Type B pancreatic cell (in vitro differentiated cells): ENCODE results near the gene DDX31. TPM values are rescaled to one million over a fixed set of nuclear protein-coding genes. Genes with fewer than 3 reads are reported as not detected.

Experiments used
- DNase-seq: peaks from one replicate; pipeline ENCODE4 v3.0.0; 2021; ENCODE audit warnings: mixed read lengths; ENCODE audit not compliant: unreplicated experiment; ENCODE audit errors: extremely low spot score
- H3K27ac Mint-ChIP-seq: 2 replicates; pipeline ENCODE4 v1.8.0; 2021; ENCODE audit warnings: mild to moderate bottlenecking, mixed read lengths
- H3K27me3 Mint-ChIP-seq: 2 replicates; pipeline ENCODE4 v1.8.0; 2021; ENCODE audit warnings: mixed read lengths
- H3K36me3 Mint-ChIP-seq: 2 replicates; pipeline ENCODE4 v1.8.0; 2021; ENCODE audit warnings: mixed read lengths
- H3K4me1 Mint-ChIP-seq: one replicate; pipeline ENCODE4 v1.8.0; 2021; ENCODE audit warnings: mixed read lengths; ENCODE audit not compliant: unreplicated experiment
- H3K4me3 Mint-ChIP-seq: 2 replicates; pipeline ENCODE4 v1.8.0; 2021; ENCODE audit warnings: mild to moderate bottlenecking, mixed read lengths
- H3K9me3 Mint-ChIP-seq: 2 replicates; pipeline ENCODE4 v1.8.0; 2021; ENCODE audit warnings: mixed read lengths
- total RNA-seq: library from RNA; stranded (reverse); gene quantifications from 2 replicates; pipeline ENCODE4 v1.2.1, GENCODE V29; 2021; ENCODE audit warnings: low replicate concordance
- TF ChIP-seq, protein P1 (sequence below): fragments of 200-600 bp; sonication (generic); conservative IDR thresholded peaks from 2 replicates; pipeline ENCODE4 v1.5.0; 2021; ENCODE audit warnings: antibody characterized with exemption, mild to moderate bottlenecking

Gene DDX31
- total RNA-seq, 1 donor from 2014 or later, result 19.6 TPM

DNA sequence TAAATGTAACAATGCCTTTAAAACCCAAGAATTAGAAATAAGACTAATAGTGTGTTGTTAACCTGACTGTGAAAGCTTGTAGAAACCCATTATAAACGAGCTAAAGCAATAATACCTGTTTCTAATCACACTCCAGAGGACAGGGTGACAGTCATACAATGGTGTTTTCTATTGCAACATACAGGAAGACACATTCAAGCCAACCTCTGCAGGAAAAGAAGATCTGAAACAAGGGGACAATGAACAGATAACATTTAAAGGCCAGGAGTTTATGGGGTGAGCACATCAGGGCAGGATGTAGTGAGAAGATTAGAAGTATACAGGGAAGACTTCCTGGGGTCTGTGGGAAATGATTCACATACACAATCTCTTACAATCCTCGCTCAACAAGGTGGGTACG is 73.6 kb downstream of the DDX31 start:
- peaks cover 21% of the 10 kb centered on the region for H3K36me3 Mint-ChIP-seq
- no peaks in the 10 kb centered on the region for H3K9me3 Mint-ChIP-seq
- H3K4me1 Mint-ChIP-seq, result peaks cover 9% of the 10 kb centered on the region
- TF ChIP-seq, protein P1, sequence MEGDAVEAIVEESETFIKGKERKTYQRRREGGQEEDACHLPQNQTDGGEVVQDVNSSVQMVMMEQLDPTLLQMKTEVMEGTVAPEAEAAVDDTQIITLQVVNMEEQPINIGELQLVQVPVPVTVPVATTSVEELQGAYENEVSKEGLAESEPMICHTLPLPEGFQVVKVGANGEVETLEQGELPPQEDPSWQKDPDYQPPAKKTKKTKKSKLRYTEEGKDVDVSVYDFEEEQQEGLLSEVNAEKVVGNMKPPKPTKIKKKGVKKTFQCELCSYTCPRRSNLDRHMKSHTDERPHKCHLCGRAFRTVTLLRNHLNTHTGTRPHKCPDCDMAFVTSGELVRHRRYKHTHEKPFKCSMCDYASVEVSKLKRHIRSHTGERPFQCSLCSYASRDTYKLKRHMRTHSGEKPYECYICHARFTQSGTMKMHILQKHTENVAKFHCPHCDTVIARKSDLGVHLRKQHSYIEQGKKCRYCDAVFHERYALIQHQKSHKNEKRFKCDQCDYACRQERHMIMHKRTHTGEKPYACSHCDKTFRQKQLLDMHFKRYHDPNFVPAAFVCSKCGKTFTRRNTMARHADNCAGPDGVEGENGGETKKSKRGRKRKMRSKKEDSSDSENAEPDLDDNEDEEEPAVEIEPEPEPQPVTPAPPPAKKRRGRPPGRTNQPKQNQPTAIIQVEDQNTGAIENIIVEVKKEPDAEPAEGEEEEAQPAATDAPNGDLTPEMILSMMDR, result no peak
- no peak overlapping the region for H3K4me3 Mint-ChIP-seq
- no peak for DNase-seq
- no peak overlapping the region for H3K27ac Mint-ChIP-seq
- H3K27me3 Mint-ChIP-seq, result peaks cover 26% of the 10 kb centered on the region

DNA sequence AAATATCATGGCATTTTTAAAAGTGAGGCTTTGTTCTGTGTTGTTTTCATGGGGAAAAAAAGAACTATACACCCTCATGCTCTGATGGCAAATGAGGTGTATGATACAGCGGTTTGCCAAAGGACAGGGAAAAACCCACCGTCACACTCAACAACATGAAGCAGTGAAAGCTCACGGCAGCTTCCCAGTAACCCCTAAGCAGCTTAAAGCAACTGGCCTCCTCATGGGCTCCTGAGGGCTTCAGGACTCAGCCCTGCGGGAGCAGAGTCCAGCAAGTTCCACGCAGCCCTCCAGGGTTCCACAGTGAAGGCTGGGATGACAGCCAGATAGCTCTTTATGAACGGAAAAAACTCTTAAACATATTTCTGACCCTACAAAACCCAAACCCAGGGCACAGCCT is 74.5 kb downstream of the DDX31 start:
- Mint-ChIP-seq H3K36me3 (peaks cover 16% of the 10 kb centered on the region), H3K4me1 (peaks cover 9% of the 10 kb centered on the region), H3K4me3 (no peak overlapping the region), H3K27ac (no peak overlapping the region), H3K9me3 (no peaks in the 10 kb centered on the region), H3K27me3 (peaks cover 32% of the 10 kb centered on the region)
- DNase-seq, result no peak
- TF ChIP-seq, protein P1, result no peak

- Mint-ChIP-seq H3K9me3 (no peaks in the 10 kb centered on the region), H3K27me3 (peaks cover 39% of the 10 kb centered on the region), H3K4me3 (no peak overlapping the region), H3K4me1 (peaks cover 9% of the 10 kb centered on the region), H3K36me3 (peaks cover 16% of the 10 kb centered on the region), H3K27ac (no peak overlapping the region)
- DNase-seq, result no peak
- TF ChIP-seq, protein P1, result no peak
Observed at GRCh38 chr9:132594412-132594811, 75.4 kb downstream of the DDX31 start.

- H3K27me3 Mint-ChIP-seq, result peaks cover 57% of the 10 kb centered on the region
- DNase-seq, result no peak
- peaks cover 9% of the 10 kb centered on the region for H3K4me1 Mint-ChIP-seq
- no peak overlapping the region for H3K27ac Mint-ChIP-seq
- TF ChIP-seq, protein P1, result no peak
- H3K4me3 Mint-ChIP-seq, result no peak overlapping the region
- H3K9me3 Mint-ChIP-seq, result no peaks in the 10 kb centered on the region
- H3K36me3 Mint-ChIP-seq, result peaks cover 12% of the 10 kb centered on the region
Observed at GRCh38 chr9:132592451-132592850, 77.3 kb downstream of the DDX31 start.

DNA sequence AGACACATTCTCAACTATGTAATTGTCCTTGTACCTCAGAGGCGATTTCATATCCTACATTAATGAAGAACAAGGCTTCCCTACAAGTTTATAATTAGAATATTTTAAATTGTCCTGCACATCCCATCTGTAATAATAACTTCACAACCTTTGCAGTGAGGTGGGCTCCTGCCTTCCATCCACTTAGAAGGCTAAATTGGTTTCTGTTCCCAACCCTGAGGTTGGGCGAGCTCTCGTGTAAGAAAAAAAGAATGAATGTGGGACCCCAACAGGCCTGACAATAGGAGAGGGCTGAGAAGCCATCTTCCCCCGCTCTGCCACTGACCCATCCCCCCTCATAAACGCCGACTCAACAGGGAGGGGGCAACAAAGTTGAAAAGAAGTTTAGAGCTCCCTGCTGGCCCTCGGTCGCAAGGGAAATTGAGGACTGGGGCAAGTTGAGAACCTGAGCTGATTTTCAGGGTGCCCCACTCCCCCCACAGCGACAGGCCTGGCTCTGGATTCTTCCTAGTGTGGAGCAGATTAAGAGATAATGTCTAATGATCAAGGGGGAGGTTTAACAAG is 78.0 kb downstream of the DDX31 start:
- Mint-ChIP-seq H3K4me1 (peaks cover 9% of the 10 kb centered on the region), H3K4me3 (peak overlapping the region; percentile 18), H3K27me3 (peaks cover 61% of the 10 kb centered on the region), H3K36me3 (peaks cover 12% of the 10 kb centered on the region), H3K27ac (no peak overlapping the region), H3K9me3 (no peaks in the 10 kb centered on the region)
- TF ChIP-seq, protein P1, result no peak
- DNase-seq, result no peak

- TF ChIP-seq, protein P1, result no peak
- no peak overlapping the region for H3K27ac Mint-ChIP-seq
- no peaks in the 10 kb centered on the region for H3K9me3 Mint-ChIP-seq
- H3K4me3 Mint-ChIP-seq, result no peak overlapping the region
- H3K27me3 Mint-ChIP-seq, result peaks cover 67% of the 10 kb centered on the region
- DNase-seq, result no peak
- H3K4me1 Mint-ChIP-seq, result peaks cover 9% of the 10 kb centered on the region
- H3K36me3 Mint-ChIP-seq, result peaks cover 12% of the 10 kb centered on the region
Observed at GRCh38 chr9:132591244-132591643, 78.5 kb downstream of the DDX31 start.
